ENCODE measurements around the gene ZNF407. TPM values are rescaled to one million over a fixed set of nuclear protein-coding genes. Genes with fewer than 3 reads are reported as not detected.

The ZNF407 gene
- total and polyA plus RNA-seq, 2 experiments from 2014 or later: 2.1 to 10.4 TPM

DNA sequence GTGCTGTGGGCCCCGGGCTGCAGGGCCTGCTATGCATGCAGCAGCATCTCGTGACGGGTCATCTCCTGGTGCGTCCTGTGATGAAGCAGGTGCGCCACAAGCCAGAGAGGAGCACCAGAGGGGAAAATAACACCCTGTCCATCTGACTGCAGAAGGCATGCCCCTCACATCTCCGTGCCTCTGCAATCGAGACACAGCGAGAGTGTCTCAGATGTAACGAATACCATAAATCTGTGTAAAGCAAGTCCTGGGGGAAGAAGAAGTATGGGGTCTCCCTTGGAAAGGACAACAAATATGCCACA lies 473.8 kb downstream of the ZNF407 start:
- Histone ChIP-seq H2AFZ (no peak overlapping the region), H3K27me3 (ENCODE audit: insufficient read depth) (no peaks in the 10 kb centered on the region), H3K9me2 (ENCODE audit: insufficient read depth) (no peaks in the 10 kb centered on the region), H3K4me3 (no peak overlapping the region), H3K27ac (ENCODE audit: low read depth) (no peak overlapping the region), H4K20me1 (replicated peaks; ENCODE audit: insufficient read depth) (no peaks in the 10 kb centered on the region), H3K4me1 (ENCODE audit: insufficient read depth) (no peaks in the 10 kb centered on the region), H3K4me2 (no peak overlapping the region), H3F3A (replicated peaks; ENCODE audit: low read depth) (no peaks in the 10 kb centered on the region), H3K36me3 (ENCODE audit: insufficient read depth) (no peaks in the 10 kb centered on the region), H3K79me2 (replicated peaks; ENCODE audit: insufficient read depth) (no peaks in the 10 kb centered on the region)
- peaks cover under 1% of the 10 kb centered on the region for H3K27me3 Mint-ChIP-seq (ENCODE audit: insufficient read depth, low read depth, poor library complexity)
- H3K27ac Mint-ChIP-seq: no peak overlapping the region
- H3K36me3 Mint-ChIP-seq (ENCODE audit: low read depth): no peaks in the 10 kb centered on the region; the same call in 1 of the 3 replicates
- no peak overlapping the region for H3K4me3 Mint-ChIP-seq
- H3K4me1 Mint-ChIP-seq: peaks cover 6% of the 10 kb centered on the region
- DNase-seq (ENCODE audit: low spot score) (no peak), ATAC-seq (no peak)
- H3K9me3 Mint-ChIP-seq: peaks cover 4% of the 10 kb centered on the region; the same call in 2 of the 3 replicates
- TF ChIP-seq, protein P1, sequence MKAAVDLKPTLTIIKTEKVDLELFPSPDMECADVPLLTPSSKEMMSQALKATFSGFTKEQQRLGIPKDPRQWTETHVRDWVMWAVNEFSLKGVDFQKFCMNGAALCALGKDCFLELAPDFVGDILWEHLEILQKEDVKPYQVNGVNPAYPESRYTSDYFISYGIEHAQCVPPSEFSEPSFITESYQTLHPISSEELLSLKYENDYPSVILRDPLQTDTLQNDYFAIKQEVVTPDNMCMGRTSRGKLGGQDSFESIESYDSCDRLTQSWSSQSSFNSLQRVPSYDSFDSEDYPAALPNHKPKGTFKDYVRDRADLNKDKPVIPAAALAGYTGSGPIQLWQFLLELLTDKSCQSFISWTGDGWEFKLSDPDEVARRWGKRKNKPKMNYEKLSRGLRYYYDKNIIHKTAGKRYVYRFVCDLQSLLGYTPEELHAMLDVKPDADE (IDR thresholded peaks at IDR 0.05): no peak
- no peak for TF ChIP-seq STAT1 (IDR thresholded peaks at IDR 0.05; ENCODE audit: unreplicated experiment)
- no peak for TF ChIP-seq EZH2 (IDR thresholded peaks at IDR 0.05; ENCODE audit: low read depth, unreplicated experiment)
- TF ChIP-seq JUNB (IDR thresholded peaks at IDR 0.05; ENCODE audit: unreplicated experiment): no peak
- no peak for TF ChIP-seq CREB1 (CRISPR knock-in tag; IDR thresholded peaks at IDR 0.05; ENCODE audit: low read depth)
- TF ChIP-seq NANOG (IDR thresholded peaks at IDR 0.05; ENCODE audit: borderline replicate concordance): no peak
- no peak for TF ChIP-seq POLR2AphosphoS5 (IDR thresholded peaks at IDR 0.05; ENCODE audit: low read depth)
- no peak for TF ChIP-seq ZNF114 (CRISPR knock-in tag; IDR thresholded peaks at IDR 0.05)
- no peak for TF ChIP-seq EZH2phosphoT487 (IDR thresholded peaks at IDR 0.05; ENCODE audit: unreplicated experiment)
- no peak for TF ChIP-seq ZNF331 (CRISPR knock-in tag; IDR thresholded peaks at IDR 0.05; ENCODE audit: low read depth)
- TF ChIP-seq, protein P2, sequence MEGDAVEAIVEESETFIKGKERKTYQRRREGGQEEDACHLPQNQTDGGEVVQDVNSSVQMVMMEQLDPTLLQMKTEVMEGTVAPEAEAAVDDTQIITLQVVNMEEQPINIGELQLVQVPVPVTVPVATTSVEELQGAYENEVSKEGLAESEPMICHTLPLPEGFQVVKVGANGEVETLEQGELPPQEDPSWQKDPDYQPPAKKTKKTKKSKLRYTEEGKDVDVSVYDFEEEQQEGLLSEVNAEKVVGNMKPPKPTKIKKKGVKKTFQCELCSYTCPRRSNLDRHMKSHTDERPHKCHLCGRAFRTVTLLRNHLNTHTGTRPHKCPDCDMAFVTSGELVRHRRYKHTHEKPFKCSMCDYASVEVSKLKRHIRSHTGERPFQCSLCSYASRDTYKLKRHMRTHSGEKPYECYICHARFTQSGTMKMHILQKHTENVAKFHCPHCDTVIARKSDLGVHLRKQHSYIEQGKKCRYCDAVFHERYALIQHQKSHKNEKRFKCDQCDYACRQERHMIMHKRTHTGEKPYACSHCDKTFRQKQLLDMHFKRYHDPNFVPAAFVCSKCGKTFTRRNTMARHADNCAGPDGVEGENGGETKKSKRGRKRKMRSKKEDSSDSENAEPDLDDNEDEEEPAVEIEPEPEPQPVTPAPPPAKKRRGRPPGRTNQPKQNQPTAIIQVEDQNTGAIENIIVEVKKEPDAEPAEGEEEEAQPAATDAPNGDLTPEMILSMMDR (conservative IDR thresholded peaks at IDR 0.05; ENCODE audit: low read depth in 2 of 2): no peak

DNA sequence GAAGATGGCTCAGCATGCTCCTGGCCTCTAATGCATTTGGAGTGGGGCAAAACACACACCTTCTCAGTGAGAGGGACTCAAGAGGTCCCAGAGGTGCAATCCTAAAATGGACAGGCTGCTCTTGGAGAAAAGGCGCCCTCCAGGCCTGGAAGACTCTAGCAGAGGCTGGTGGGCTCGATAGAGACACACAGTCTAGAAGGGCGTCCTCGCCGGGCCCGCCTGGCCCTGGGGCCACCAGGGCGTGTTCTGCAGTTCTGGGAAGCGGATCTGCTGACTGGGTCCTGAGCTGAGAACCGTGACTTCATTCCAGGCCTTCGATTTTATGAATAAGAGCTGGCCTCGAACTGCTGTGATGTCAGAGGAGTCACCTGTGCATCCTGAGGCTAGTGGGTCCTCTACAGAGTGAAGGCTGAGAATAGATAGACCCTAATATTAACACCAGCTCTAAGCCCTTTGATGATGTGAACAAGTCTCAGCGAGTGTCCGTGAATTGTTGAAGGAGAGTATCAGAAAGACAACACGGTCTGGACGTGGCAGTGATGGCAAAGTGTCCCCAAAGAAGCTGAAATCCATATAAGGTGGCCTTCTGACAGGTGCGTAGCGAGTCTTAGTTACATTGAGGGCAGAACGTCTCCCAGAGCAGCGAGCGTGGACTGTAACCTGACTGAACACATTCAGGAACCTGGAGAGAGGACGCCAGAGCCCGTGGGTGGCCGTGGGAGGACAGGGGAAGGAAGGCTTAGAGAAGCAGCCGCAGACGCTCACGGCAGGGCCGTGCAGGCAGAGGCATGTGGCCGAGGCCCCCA lies 474.4 kb downstream of the ZNF407 start:
- Mint-ChIP-seq H3K4me3 (no peak overlapping the region; the same call in 2 of the 3 replicates), H3K36me3 (ENCODE audit: low read depth) (no peaks in the 10 kb centered on the region; the same call in 1 of the 3 replicates), H3K4me1 (peaks cover 6% of the 10 kb centered on the region), H3K27me3 (ENCODE audit: insufficient read depth, low read depth, poor library complexity) (peaks cover 2% of the 10 kb centered on the region), H3K9me3 (peaks cover 8% of the 10 kb centered on the region), H3K27ac (no peak overlapping the region)
- no peaks in the 10 kb centered on the region for H3K4me1 ChIP-seq (ENCODE audit: insufficient read depth)
- ATAC-seq: no peak
- H3K4me2 ChIP-seq: no peak overlapping the region
- no peaks in the 10 kb centered on the region for H3F3A ChIP-seq (replicated peaks; ENCODE audit: low read depth)
- H3K4me3 ChIP-seq: no peak overlapping the region
- DNase-seq (ENCODE audit: low spot score): no peak
- H3K79me2 ChIP-seq (replicated peaks; ENCODE audit: insufficient read depth): no peaks in the 10 kb centered on the region
- no peaks in the 10 kb centered on the region for H3K27me3 ChIP-seq (ENCODE audit: insufficient read depth)
- H3K9me2 ChIP-seq (ENCODE audit: insufficient read depth): no peaks in the 10 kb centered on the region
- H2AFZ ChIP-seq: no peak overlapping the region
- no peaks in the 10 kb centered on the region for H3K36me3 ChIP-seq (ENCODE audit: insufficient read depth)
- H4K20me1 ChIP-seq (replicated peaks; ENCODE audit: insufficient read depth): no peaks in the 10 kb centered on the region
- H3K27ac ChIP-seq (ENCODE audit: low read depth): no peak overlapping the region
- no peak for TF ChIP-seq NANOG (IDR thresholded peaks at IDR 0.05; ENCODE audit: borderline replicate concordance)
- TF ChIP-seq, protein P1 (IDR thresholded peaks at IDR 0.05): no peak
- TF ChIP-seq CREB1 (CRISPR knock-in tag; IDR thresholded peaks at IDR 0.05; ENCODE audit: low read depth): no peak
